Measurements from ENCODE around the gene TCF20.

The TCF20 gene

GRCh38 chr22:42256930-42257329 lies 13.5 kb downstream of the TCF20 start:
- DNase-seq: no peak

- no peak for DNase-seq
Observed at GRCh38 chr22:42256220-42256619, 14.2 kb downstream of the TCF20 start.

GRCh38 chr22:42249831-42250230 lies 20.6 kb downstream of the TCF20 start:
- no peak for DNase-seq

- no peak for DNase-seq
Observed at GRCh38 chr22:42248995-42249394, 21.5 kb downstream of the TCF20 start.

GRCh38 chr22:42247596-42247995 lies 22.9 kb downstream of the TCF20 start:
- no peak for DNase-seq

GRCh38 chr22:42243802-42244060 lies 26.7 kb downstream of the TCF20 start:
- DNase-seq: no peak

GRCh38 chr22:42236848-42237247 lies 33.6 kb downstream of the TCF20 start:
- no peak for DNase-seq

GRCh38 chr22:42236268-42236667 lies 34.2 kb downstream of the TCF20 start:
- DNase-seq: no peak

- no peak for DNase-seq
Observed at GRCh38 chr22:42233879-42234278, 36.6 kb downstream of the TCF20 start.

- DNase-seq: no peak
Observed at GRCh38 chr22:42231929-42232328, 38.5 kb downstream of the TCF20 start.

- DNase-seq: no peak
Observed at GRCh38 chr22:42229455-42230149, 40.9 kb downstream of the TCF20 start.

- DNase-seq: no peak
Observed at GRCh38 chr22:42228483-42228882, 42.0 kb downstream of the TCF20 start.

- peak; percentile 11 to 32 for DNase-seq
Observed at GRCh38 chr22:42227435-42227834, 43.0 kb downstream of the TCF20 start.

- DNase-seq: no peak
Observed at GRCh38 chr22:42225841-42226240, 44.6 kb downstream of the TCF20 start.

GRCh38 chr22:42222140-42222539 lies 48.3 kb downstream of the TCF20 start:
- no peak for DNase-seq
